ENCODE measurements around the gene COMTD1. TPM values are rescaled to one million over a fixed set of nuclear protein-coding genes. Genes with fewer than 3 reads are reported as not detected.

COMTD1 gene
- total and polyA plus RNA-seq, 2 of the 8 experiments (the other 6 are each of a cell fraction or from before 2014, with no cell fraction given): 31.9 to 42.4 TPM

DNA sequence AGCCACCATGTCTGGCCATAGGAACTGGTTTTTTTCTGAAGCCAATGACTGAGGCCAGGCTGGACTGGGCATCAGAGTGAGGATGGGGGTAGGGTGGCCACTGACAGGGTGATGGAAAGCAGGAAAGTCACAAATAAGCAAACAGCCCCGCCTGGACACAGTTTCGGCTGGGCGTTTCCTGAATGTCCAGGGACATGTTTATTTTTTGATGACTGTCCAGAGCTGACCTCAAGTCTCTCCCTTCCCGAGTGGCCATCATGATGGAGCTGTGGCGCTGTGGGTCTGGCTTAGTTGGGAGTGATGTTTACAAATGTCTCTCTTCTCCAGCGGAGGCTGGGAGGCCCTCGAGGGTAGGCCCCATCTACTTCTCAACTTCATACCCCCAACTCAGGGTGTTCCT, 37.1 kb upstream of the COMTD1 start:
- H3K36me3 ChIP-seq (ENCODE audit: control insufficient read depth in 2 of 4, insufficient read depth in 4 of 4, low read length in 3 of 4): no peaks in the 10 kb centered on the region
- no peak overlapping the region for H4K5ac ChIP-seq (ENCODE audit: insufficient read length, low read depth, low read length)
- no peak overlapping the region for H4K91ac ChIP-seq (replicated peaks; ENCODE audit: insufficient read length, low read length)
- H3K56ac ChIP-seq (replicated peaks; ENCODE audit: insufficient read length, low read depth, low read length): no peak overlapping the region
- WGBS, 2 experiments (ENCODE audit: extremely low coverage in 1 of 2, insufficient coverage in 1 of 2, insufficient read length in 1 of 2, insufficient replicate concordance in 2 of 2, low coverage in 1 of 2, low lambda C conversion rate in 2 of 2, missing lambda C conversion rate in 1 of 2): 93% methylated on average over 7 of the region's 7 CpGs; no CpG with 5 or more reads in 1 of the 2 experiments
- H2BK15ac ChIP-seq (ENCODE audit: low read length): no peak overlapping the region
- H2BK20ac ChIP-seq (ENCODE audit: low read length): no peak overlapping the region
- peaks cover 0 to 13% (median 8%) of the 10 kb centered on the region in 4 experiments; a peak in 5 of 7 replicates for H3K4me1 ChIP-seq (replicated peaks in 1 of 4; ENCODE audit: control insufficient read depth in 3 of 4, insufficient read depth in 4 of 4, low read length in 3 of 4)
- no peaks in the 10 kb centered on the region; the same call in 1 of the 2 replicates for H3K23me2 ChIP-seq (ENCODE audit: low read depth, low read length)
- no peaks in the 10 kb centered on the region for H3K79me1 ChIP-seq (ENCODE audit: low read depth, low read length)
- H4K8ac ChIP-seq (ENCODE audit: extremely low read depth, insufficient read depth, low read length): no peak overlapping the region
- ChIA-PET POLR2A (ENCODE audit: partially characterized antibody) (interaction anchor here (0.5 kb wide), 1 partner anchor 18 kb away, joined by 3 read pairs; no protein-coding TSS in a partner anchor), CTCF (ENCODE audit: partially characterized antibody) (interaction anchor here (1.3 to 1.6 kb wide), 3 partner anchors 19 to 33 kb away, joined by 3 to 5 read pairs (median 3); no protein-coding TSS in a partner anchor)
- DNase-seq (ENCODE audit: low read depth in 1 of 2, low spot score in 2 of 2) (no peak), FAIRE-seq (no peak)
- H2BK5ac ChIP-seq (ENCODE audit: low read depth, low read length): no peak overlapping the region
- H2AK5ac ChIP-seq (ENCODE audit: low read depth, low read length): no peak overlapping the region
- H3K9me3 ChIP-seq (ENCODE audit: insufficient read depth in 2 of 2, low read depth in 1 of 2, low read length in 1 of 2): no peaks in the 10 kb centered on the region
- H2AFZ ChIP-seq (ENCODE audit: low read length): no peak overlapping the region
- H3K27ac ChIP-seq (ENCODE audit: low read depth, low read length): no peak overlapping the region
- H2BK12ac ChIP-seq (ENCODE audit: low read depth, low read length): no peak overlapping the region
- H3K79me2 ChIP-seq (ENCODE audit: control insufficient read depth in 1 of 2, insufficient read depth in 2 of 2, low read length in 2 of 2): no peaks in the 10 kb centered on the region
- H3K9ac ChIP-seq (replicated peaks in 1 of 4; ENCODE audit: extremely low read depth in 1 of 4, low read depth in 3 of 4, low read length in 3 of 4): no peak overlapping the region
- no peak overlapping the region for H3K4ac ChIP-seq (replicated peaks; ENCODE audit: insufficient read length, low read depth, low read length)
- no peak overlapping the region for H3K18ac ChIP-seq (ENCODE audit: extremely low read depth, low read length)
- H2BK120ac ChIP-seq (replicated peaks; ENCODE audit: low read depth, low read length): no peak overlapping the region
- H3K23ac ChIP-seq (ENCODE audit: insufficient read length): no peak overlapping the region
- H3K14ac ChIP-seq (ENCODE audit: insufficient read length): no peak overlapping the region
- no peaks in the 10 kb centered on the region for H3K27me3 ChIP-seq (replicated peaks in 1 of 4; ENCODE audit: control insufficient read depth in 3 of 4, extremely low read depth in 1 of 4, insufficient read depth in 3 of 4, low read length in 3 of 4)
- peaks cover 0 to 1% of the 10 kb centered on the region in 2 experiments for H4K20me1 ChIP-seq (replicated peaks in 1 of 2; ENCODE audit: control insufficient read depth in 1 of 2, insufficient read depth in 2 of 2, low read length in 2 of 2)
- H3K4me3 ChIP-seq (ENCODE audit: extremely low read depth in 1 of 4, insufficient read depth in 2 of 4, low read depth in 3 of 4, low read length in 4 of 4): no peak overlapping the region
- H3K4me2 ChIP-seq (ENCODE audit: insufficient read depth in 1 of 2, low read depth in 2 of 2, low read length in 2 of 2): no peak overlapping the region
